SKM-1 treated with dmso at 0.1 percent for 144 hours (cell line): ENCODE results near the gene RNF4.
"Not testable (repeated sequence)": the region's sequence is repeated elsewhere in the genome, so short reads cannot be mapped to it uniquely, and the experiment has no call there.

Experiments
- DNase-seq: peaks from one replicate; lab custom pipeline; 2025; ENCODE audit not compliant: unreplicated experiment; lab: John Stamatoyannopoulos, UW

The RNF4 gene

DNA sequence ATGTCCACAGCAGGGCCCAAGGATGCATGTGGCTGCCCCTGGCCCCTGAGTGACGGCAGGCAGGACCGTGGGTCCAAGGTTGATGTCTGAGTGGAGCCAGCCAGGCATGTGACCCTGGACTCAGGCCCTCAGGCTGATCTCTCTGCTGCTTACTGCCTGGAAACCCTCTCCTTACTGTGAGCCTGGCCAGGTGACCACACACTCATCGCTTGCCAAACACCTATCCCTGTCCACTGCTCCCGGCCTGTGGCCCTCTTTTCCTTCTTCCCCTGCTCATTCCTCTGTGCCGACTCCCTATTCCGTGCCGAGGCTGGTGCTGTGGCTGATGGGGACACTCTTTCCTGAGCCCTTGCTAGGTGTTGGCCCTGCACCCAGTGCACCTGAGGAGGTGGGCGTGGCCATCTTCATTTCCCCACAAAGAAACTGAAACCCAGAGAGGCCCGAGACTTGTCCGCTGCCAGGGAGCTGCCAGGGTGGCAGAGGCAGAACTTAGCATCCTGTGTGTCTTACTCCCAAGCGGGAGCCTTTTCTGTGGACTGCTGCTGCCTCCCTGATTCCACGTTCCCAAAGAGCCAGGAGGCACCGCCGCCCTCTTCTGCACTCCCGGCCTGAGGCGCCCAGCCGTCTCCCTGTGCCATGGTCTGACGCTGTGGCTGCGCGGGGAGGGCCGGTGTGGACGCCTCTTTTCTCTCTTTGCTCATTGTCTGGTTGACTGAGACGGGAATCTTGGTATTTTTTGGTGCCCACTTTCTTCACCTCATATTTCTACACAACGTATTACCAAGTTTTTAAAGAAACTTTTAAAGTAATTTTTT lies 11.2 kb upstream of the RNF4 start:
- DNase-seq = no peak

DNA sequence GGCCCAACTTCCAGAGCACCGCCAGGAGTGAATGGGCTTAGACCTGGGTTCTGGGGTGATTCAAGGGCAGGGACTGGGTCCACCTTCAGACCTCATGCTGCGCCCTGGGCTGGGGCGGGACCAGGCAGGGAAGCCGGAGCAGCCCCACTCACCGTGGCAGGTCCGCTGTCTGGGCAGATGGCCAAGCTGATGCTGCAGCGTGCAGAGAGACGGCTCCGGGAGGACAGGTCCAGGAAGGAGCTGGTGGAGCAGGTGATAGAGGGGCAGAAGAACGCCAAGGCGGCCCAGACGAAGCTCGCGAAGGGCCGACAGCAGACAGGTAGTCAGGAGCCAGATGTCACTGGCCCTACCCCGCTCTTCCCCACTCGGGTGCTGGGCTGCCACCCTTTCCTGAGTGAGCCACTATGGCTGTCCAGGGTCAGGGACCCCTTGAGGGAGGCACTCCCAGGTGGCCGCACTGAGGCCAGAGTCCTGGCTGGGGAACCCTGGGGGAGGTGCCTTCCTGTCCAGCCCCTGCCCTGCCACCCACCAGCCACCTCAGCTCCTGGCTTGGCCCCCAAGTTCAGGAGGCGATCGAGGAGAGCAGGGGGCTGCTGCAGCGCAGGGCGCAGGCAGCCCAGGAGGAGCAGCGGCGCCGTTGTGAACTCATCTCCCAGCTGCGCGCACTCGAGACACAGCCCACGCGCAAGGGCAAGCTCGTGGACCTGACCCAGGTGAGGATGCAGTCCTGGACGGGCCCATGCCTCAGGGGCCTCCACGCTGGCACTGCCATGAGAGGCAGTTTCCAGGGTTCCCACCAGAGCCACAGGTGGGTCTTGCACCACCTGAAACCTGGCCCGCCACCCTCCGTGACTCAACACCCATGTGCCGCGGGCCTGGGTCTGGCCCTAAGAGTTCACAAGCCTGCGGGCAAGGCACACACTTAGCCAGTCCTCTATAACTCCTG lies 10.1 kb upstream of the RNF4 start:
- DNase-seq = no peak

DNA sequence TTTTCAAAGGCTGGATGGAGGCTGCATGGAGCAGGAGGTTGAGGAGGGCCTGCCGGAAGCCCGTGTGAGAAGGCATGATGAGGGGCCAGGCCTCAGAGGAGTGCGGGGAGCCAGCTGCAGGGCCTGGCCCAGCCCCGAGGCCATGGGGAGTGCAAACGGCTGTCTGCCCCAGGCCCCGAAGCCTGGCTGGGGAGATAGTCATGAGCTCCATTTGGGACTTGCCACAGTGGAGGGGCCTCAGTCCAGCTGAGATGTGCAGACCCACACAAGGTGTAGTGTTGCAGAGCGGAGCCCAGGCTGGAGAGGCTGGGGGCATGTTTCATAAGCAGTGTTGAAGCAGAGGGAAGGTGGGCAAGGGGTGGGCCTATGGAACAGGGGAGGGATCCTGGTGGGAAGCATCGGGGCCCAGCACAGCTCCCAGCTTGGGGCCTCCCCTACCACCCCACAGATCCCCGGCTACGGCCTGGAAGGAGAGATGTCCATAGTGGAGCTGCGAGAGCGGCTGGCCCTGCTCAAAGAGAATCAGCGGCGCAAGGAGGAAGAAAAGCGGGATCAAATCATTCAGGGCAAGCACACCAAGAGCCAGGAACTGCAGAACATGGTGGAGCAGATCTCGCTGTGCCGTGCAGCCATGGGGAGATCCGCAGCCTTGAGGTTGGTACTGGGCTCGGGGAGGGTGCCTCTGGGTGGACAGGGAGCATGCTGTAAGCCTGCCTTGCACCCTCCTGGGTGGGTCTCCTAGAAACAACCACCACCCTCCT lies 9.1 kb upstream of the RNF4 start:
- DNase-seq = no peak

DNA sequence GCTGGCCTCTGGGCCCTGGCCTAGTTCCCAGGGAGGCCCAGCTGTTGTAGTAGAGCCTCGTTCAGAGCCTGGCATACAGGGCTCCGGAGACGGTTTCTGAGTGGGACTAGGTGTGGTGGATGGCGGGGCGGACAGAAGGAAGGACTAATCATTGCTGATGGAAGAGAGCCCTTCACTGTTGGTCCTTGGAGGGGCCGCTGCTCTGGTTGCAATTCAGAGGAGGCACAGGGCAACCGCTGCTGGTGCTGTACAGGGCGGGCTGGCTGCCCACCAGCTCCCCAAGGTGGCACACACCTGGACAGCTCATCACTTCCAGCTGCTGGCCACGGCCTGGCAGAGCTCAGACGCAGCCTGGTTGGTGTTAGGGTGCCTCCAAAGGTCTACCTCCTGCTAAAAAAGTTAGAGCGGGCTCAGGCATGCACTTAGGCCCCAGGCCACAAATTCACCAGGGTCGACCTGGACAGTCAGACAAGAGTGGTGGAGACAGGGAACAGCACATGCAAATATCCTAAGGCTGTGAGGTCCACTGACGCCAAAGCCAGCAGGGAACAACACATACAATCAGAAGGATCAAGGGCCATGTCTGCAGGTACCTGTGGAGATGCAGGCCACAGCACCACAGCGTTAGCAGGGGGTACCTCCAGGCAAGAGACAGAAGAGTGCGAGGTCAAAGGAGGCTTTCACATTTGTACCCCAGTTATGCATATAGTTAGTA lies 7.5 kb upstream of the RNF4 start:
- no peak for DNase-seq

DNA sequence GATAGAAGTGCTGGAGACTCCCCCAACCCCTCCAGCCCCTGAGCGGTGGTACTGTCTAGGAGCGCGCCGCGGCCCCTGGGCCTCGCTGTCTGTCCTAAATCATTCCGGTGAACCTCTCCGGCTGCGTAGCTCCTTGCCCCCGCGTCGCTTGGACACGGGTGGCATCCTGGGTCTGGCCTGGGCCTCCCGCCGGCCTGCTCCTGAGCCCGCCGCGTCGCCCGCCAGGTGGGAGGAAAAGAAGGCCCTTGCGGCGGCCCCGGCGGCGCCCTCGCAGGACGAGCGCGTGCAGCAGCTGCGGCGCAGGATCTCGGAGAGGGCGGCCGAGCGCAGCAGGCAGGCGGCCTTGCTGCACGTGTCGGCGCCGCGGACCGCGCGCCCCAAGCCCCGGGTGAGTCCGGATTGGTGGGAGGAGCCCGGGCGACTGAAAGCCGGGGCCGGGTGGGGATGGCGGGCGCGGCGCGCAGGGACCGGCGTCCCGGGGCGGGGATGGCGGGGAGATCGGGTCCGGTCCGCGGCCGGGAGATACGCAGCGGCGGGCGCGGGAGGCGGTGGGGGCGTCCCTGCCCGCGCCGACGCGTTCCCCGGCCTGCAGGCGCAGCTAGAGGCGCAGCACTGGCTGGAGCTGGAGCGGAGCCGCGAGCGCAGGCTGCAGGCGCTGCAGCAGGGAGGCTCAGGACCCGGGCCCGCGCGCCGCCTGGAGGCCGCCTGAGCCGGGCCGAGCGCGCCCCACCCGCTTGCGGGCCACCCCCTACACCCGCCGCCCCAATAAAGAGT lies 6.5 kb upstream of the RNF4 start:
- DNase-seq = peak; percentile 38

DNA sequence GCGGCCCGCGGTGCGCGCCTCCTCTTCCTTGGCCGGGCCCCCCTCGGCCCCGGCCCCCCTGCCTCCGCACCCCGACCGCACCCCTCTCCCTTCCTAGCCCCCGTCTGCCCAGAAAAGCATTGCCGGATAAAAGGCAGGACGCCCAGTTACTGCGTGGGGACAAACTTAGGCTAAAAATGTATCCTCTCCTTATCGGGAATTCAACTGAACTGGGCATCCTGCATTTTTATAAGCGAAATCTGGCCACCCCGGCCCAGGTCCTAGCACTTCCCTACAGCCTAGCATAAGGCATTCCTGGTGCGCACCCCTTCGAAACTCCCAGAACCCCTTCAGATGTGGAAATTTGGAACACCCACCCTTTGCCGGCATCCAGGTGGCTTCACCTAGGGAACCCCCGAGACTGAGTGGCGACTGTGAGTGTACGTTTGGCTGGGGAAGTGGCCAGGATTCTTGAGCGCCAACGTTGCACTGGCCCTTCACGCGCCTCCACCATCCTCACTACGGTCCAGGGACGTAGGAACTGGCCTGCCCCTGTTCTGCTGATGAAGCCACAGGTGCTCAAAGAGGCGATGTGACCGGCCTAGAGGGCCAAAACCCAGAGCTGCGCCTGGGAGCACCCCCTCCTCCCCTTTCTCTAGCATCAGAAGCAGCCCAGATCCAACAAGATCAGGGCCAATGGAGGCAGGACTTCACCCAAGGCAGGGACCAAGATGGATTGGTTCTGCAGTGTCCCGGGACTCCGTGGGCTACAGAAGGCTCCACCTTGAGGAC lies 5.7 kb upstream of the RNF4 start:
- DNase-seq = no peak

DNA sequence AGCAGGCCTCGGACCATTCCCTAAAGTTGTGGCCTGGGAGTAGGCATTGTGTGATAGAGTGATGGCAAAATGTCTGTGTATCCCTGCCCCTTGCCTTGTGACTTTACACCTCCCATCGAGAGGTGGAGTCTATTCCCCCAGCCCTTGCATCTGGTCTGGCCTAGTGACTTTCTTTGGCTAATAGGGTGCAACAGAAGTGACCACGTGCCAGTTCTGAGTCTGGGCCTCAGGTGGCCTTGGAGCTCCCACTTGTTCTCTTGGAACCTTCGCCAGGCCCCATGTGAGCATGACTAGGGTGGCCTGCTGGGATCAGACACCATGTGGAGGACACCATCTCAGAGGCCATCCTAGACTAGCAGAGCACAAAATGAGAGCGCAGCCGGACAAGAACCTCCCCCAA lies 3.9 kb upstream of the RNF4 start:
- no peak for DNase-seq

DNA sequence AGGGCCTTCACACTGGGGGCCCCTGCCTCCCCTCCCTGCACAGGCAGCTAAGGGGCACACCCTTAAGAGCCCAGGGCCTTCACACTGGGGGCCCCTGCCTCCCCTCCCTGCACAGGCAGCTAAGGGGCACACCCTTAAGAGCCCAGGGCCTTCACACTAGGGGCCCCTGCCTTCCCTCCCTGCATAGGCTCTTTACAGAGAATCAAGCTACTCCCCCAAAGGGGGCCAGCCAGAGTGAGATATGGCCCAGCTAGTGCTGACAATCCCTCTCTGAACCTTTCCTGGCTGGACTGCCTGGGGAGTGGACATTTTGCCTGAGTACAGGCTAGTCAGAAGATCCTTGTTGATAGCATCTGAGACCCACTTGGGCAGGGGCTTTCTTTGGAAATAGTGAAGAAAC lies 3.4 kb upstream of the RNF4 start:
- DNase-seq = not testable (repeated sequence)

DNA sequence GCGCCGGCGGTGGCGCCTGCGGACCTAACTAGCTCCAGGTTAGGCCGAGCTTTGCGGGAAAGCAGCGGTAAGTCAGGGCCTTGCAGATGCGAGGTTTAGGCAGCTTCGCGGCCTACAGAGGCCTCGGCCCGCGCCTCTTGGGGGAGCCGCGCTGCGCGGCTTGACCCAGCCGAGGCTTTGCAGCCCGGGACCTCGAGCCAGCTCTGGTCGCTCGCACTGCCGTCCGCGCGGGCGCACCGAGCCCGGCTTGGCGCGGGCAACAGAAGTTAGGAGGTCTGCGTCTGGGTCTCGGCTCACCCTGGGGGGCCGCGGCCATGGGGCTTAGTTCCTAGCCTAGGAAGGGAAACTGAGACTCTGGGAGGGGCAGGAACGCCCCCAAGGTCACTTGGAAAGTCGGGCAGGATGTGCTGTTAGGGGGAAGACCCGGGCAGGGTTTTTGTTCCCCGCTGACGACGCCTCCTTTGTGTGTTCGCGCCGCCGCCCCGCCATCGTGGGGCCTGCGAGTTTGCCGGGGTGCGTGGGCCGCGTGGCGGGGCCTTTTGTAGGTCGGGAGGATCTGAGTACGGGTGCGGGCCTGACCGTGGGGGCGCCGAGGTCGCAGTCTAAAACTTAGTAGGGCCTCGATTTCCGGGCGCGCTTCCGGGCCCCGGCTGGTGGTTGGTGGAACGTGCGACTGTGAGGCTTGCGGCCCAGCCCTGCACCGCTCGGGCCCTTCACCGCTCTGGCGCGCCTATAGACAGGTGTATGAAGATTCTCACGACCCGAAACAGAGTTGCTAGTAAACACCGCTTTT lies 482 bp downstream of the RNF4 start:
- DNase-seq = no peak

DNA sequence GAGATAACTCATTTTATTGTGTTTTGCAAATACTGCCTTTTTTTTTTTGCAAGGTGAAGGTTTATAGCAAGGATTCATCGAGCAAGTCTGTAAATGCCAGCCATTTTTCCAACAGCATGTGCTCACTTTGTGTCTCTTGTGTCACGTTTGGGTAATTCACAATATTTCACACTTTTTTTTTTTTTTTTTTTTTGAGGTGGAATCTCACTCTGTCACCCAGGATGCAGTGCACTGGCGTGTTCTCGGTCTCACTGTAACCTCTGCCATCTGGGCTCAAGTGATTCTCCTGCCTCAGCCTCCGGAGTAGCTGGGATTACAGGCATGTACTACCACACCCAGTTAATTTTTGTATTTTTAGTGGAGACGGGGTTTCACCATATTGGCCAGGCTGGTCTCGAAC lies 1.9 kb downstream of the RNF4 start:
- DNase-seq = no peak

DNA sequence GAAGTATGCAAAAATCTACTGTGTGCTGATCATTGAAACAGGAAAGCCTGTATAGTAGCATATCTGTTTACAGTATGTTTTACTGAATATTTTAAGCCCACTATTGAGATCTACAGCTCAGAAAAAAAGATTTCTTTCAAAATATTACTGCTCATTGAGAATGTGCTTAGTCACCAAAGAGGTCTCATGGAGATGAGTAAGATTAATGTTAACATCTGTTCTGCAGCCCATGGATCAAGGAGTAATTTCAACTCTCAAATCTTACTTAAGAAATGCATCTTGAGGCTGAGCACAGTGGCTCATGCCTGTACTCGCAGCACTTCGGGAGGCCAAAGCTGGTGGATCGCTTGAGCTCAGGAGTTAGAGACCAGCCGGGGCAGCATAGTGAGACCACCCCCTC lies 3.3 kb downstream of the RNF4 start:
- no peak for DNase-seq

DNA sequence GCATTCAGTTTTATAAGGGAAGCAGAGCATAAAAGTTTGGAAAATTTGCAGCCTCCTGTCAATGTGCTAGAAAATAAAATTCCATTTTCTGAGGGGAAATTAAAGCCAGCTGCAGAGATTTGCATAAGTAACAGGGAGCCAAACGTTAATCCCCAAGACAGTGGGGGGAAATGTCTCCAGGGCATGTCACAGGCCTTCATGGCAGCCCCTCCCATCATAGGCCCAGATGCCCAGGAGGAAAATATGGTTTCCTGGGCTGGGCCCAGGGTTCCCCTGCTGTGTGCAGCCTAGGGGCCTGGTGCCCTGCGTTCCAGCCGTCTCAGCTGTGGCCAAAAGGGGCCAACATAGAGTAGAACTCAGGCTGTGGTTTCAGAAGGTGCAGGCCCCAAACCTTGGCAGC lies 9.3 kb downstream of the RNF4 start:
- no peak for DNase-seq

DNA sequence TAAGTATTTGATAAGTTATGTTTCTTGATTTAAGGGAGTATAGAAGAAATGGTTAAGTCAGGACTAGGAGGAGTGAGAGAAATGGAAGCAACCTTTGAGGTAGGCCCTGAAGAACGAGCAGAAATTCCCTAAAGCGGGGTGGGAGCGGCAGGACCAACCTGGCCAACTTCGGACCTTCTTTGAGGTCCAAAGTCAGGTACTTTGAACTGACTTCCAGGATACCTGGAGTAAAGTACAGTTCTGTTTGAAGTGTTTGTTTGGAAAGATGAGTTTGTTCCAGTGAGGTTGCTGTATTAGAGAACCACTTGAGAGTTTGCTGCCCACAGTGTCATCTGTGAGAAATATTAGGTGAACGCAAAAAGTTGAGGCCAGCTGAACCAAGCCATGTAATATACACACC lies 11.7 kb downstream of the RNF4 start:
- no peak for DNase-seq

DNA sequence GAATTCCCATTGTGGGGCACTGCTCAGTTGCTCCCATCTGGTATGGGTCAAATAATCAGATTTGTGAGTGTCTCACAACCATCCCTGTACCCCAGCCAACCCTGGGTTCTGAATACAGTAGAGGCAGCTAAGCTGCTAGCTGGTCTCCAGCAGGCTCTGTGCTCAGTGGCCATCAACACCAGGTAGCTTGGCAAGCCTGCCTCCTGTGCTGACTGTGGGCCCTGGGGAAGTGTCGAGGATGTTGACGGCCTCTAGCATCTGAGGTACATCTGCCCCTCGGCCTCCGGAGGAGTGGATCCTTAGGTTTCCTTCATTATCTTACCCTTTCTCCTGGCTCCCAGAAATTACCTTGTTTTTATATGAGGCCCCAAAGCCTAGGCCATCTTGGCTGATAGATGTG lies 13.3 kb downstream of the RNF4 start:
- no peak for DNase-seq

DNA sequence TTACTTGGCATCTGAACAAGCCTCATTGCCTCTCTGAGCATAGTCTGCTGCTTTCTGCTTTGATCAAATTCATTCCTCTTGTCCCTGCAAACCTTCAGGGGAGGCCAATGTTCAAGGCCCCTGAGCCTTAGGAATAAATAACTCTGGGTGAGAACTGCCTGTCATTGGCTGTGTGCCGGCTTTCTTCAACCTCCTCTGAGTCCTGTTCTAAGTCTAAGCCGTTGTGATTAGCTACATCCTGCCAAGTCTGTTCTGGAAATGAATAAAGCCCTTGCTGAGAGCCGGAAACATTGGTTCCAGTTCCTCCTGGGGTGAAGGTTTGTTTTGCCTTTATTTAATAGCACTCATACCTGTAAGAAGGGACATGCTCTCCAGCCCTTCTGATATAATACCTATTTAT lies 13.8 kb downstream of the RNF4 start:
- no peak for DNase-seq

DNA sequence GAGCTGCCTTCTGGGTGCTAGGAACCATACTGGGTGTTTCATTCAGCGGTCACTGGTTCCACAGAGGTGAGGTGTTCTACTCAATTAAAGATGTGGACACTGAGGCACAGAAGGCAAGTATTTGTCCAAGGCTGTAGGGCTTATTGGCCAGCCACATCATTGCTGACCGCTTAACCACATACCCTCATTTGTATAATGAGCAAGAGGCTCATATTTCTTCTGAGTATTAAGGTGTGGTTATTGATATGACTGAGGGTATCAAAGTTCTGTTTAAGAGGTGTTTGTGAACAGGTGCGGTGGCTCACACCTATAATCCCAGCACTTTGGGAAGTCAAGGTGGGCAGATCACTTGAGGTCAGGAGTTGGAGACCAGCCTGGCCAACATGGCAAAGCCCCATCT lies 14.3 kb downstream of the RNF4 start:
- DNase-seq = no peak

DNA sequence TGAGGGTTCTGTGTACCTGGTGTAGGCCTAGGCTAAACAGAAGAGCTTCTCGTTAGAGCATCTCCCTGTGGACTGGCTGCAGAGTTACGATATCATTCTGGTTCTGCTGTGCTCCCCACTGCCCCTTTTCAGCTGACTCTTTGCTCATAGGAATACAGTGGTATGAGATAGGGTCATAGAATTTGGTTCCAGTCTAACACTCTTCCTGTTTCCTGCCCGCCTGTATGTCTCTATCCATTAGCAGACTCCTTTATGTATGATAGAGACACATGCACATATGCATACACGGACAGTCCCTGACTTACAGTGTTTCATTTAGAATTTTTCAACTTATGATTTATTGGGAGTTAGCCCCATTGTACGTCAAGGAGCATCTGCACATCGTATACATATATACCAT lies 15.3 kb downstream of the RNF4 start:
- no peak for DNase-seq

DNA sequence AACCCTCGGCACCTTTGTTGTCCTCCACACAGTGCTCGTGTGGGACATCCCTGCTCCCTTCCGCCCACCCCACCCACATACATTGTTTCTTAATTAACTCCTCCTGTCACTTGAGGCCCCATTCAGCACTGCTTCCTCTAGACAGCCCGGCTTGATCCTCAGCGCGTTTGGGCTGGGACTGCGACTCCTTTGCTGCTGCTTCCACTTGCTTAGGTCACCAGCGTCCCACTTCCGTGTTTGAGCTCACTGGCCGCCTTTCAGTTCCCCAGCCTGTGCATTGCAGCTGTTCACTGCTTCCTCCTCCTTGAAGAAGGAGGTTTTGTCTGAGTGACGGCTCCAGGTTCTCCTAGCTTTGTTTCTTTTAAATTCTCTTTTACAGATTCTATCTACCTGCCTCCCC lies 16.1 kb downstream of the RNF4 start:
- DNase-seq = peak; percentile 98

DNA sequence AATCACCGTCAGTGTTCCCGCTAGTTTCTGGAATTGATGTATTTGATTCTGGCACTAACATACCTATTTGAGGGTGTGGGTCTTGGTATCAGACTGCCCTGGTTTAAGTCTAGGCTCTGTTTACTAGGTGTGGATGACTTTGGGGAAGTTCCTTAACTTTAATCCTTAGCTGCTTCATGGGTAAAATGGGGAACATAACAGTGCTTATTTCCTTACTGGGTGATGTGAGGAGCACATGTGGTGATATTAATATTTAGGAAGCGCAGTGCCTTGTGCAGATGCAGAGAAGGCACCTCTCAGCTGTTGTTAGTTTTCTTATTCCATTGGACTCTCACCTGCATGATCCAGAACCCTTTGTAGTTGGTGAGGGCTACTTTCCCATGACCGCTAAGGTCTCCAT lies 17.1 kb downstream of the RNF4 start:
- no peak for DNase-seq
